SJSA1 (cell line): ENCODE data around the gene OR7G3. TPM values are rescaled to one million over a fixed set of nuclear protein-coding genes. Genes with fewer than 3 reads are reported as not detected.

ENCODE experiments used
- DNase-seq, 2 experiments: peaks; one replicate each; pipeline ENCODE4 v3.0.0-alpha.2; 2015 to 2020; ENCODE audit warnings: low spot score in 2 of 2, low read depth in 1 of 2
- H3K27ac ChIP-seq: fragments of 250-450 bp; sonication (Bioruptor Pico); 2 replicates; pipeline ENCODE4 v1.5.1; 2020; ENCODE audit warnings: mild to moderate bottlenecking, moderate library complexity
- H3K27me3 ChIP-seq: fragments of 250-450 bp; sonication (Bioruptor Pico); replicated peaks from 2 replicates; pipeline ENCODE4 v1.5.1; 2020; ENCODE audit warnings: mild to moderate bottlenecking, moderate library complexity
- H3K36me3 ChIP-seq: fragments of 250-450 bp; sonication (Bioruptor Pico); 2 replicates; pipeline ENCODE4 v1.5.1; 2020; ENCODE audit warnings: mild to moderate bottlenecking
- H3K4me1 ChIP-seq: fragments of 250-450 bp; sonication (Bioruptor Pico); replicated peaks from 2 replicates; pipeline ENCODE4 v1.6.1; 2021; ENCODE audit warnings: mild to moderate bottlenecking
- H3K4me3 ChIP-seq: fragments of 250-450 bp; sonication (Bioruptor Pico); 2 replicates; pipeline ENCODE4 v1.5.1; 2020; ENCODE audit warnings: mild to moderate bottlenecking
- H3K9me3 ChIP-seq: fragments of 250-450 bp; sonication (Bioruptor Pico); replicated peaks from 2 replicates; pipeline ENCODE4 v1.5.1; 2020; ENCODE audit warnings: mild to moderate bottlenecking
- total RNA-seq: library from RNA; depleted of rRNA; stranded (reverse); fragments of >200 nt; shearing (Covaris generic); gene quantifications from 2 replicates; pipeline ENCODE4 v1.2.3, GENCODE V29; 2014; rRNA removed

The OR7G3 gene
- not detected in 2 replicates for total RNA-seq

GRCh38 chr19:9126900-9127405, at the start of gene OR7G3:
Gene OR7G3 (minus strand): TSS chr19:9126950. CDS start chr19:9126950, 0 bp downstream.
- no peaks in the 10 kb centered on the region for H3K27me3 ChIP-seq
- no peaks in the 10 kb centered on the region for H3K36me3 ChIP-seq
- DNase-seq, result no peak
- H3K4me3 ChIP-seq, result no peak within 1 kb of the TSS
- H3K9me3 ChIP-seq, result no peaks in the 10 kb centered on the region
- no peaks in the 10 kb centered on the region for H3K4me1 ChIP-seq
- H3K27ac ChIP-seq, result no peak within 1 kb of the TSS

GRCh38 chr19:9175326-9175725, 48.6 kb upstream of the OR7G3 start:
- Histone ChIP-seq H3K4me1 (no peaks in the 10 kb centered on the region), H3K27me3 (no peaks in the 10 kb centered on the region), H3K36me3 (no peaks in the 10 kb centered on the region), H3K4me3 (no peak overlapping the region), H3K27ac (no peak overlapping the region), H3K9me3 (peaks cover 5% of the 10 kb centered on the region)
- no peak for DNase-seq

GRCh38 chr19:9171393-9171991, 44.7 kb upstream of the OR7G3 start:
- no peak overlapping the region for H3K27ac ChIP-seq
- no peaks in the 10 kb centered on the region for H3K4me1 ChIP-seq
- no peak overlapping the region for H3K4me3 ChIP-seq
- H3K27me3 ChIP-seq, result no peaks in the 10 kb centered on the region
- H3K36me3 ChIP-seq, result peaks cover 6% of the 10 kb centered on the region
- DNase-seq, result no peak
- H3K9me3 ChIP-seq, result peaks cover 8% of the 10 kb centered on the region

- Histone ChIP-seq H3K27ac (no peak overlapping the region), H3K4me3 (no peak overlapping the region)
- no peak for DNase-seq
Measured at GRCh38 chr19:9166846-9167245, 40.1 kb upstream of the OR7G3 start.

GRCh38 chr19:9165261-9165660, 38.5 kb upstream of the OR7G3 start:
- Histone ChIP-seq H3K9me3 (peaks cover 29% of the 10 kb centered on the region), H3K36me3 (peaks cover 64% of the 10 kb centered on the region), H3K4me3 (no peak overlapping the region), H3K4me1 (no peaks in the 10 kb centered on the region), H3K27me3 (no peaks in the 10 kb centered on the region), H3K27ac (no peak overlapping the region)
- no peak for DNase-seq

More at GRCh38 chr19:9166846-9167245, 40.1 kb upstream of the OR7G3 start:
- Histone ChIP-seq H3K36me3 (peaks cover 48% of the 10 kb centered on the region), H3K4me1 (no peaks in the 10 kb centered on the region), H3K9me3 (peaks cover 14% of the 10 kb centered on the region), H3K27me3 (no peaks in the 10 kb centered on the region)

- peaks cover 94% of the 10 kb centered on the region for H3K36me3 ChIP-seq
- no peaks in the 10 kb centered on the region for H3K4me1 ChIP-seq
- H3K4me3 ChIP-seq, result no peak overlapping the region
- no peak for DNase-seq
- H3K9me3 ChIP-seq, result peaks cover 45% of the 10 kb centered on the region
- no peaks in the 10 kb centered on the region for H3K27me3 ChIP-seq
- no peak overlapping the region for H3K27ac ChIP-seq
Measured at GRCh38 chr19:9161427-9161826, 34.7 kb upstream of the OR7G3 start.

GRCh38 chr19:9159891-9160290, 33.1 kb upstream of the OR7G3 start:
- Histone ChIP-seq H3K36me3 (peaks cover 93% of the 10 kb centered on the region), H3K27me3 (no peaks in the 10 kb centered on the region), H3K9me3 (peaks cover 47% of the 10 kb centered on the region)

GRCh38 chr19:9156304-9156703, 29.6 kb upstream of the OR7G3 start:
- H3K4me3 ChIP-seq, result no peak overlapping the region
- no peaks in the 10 kb centered on the region for H3K27me3 ChIP-seq
- DNase-seq, result no peak
- H3K9me3 ChIP-seq, result peaks cover 50% of the 10 kb centered on the region
- H3K4me1 ChIP-seq, result no peaks in the 10 kb centered on the region
- peaks cover 89% of the 10 kb centered on the region for H3K36me3 ChIP-seq
- H3K27ac ChIP-seq, result no peak overlapping the region

More at GRCh38 chr19:9159891-9160290, 33.1 kb upstream of the OR7G3 start:
- DNase-seq, result no peak
- H3K4me3 ChIP-seq, result no peak overlapping the region
- H3K27ac ChIP-seq, result no peak overlapping the region
- no peaks in the 10 kb centered on the region for H3K4me1 ChIP-seq

GRCh38 chr19:9155591-9155990, 28.8 kb upstream of the OR7G3 start:
- H3K36me3 ChIP-seq, result peaks cover 86% of the 10 kb centered on the region
- DNase-seq, result no peak
- no peak overlapping the region for H3K4me3 ChIP-seq

GRCh38 chr19:9151367-9151766, 24.6 kb upstream of the OR7G3 start:
- Histone ChIP-seq H3K9me3 (peaks cover 47% of the 10 kb centered on the region), H3K4me1 (no peaks in the 10 kb centered on the region), H3K27me3 (no peaks in the 10 kb centered on the region), H3K36me3 (peaks cover 77% of the 10 kb centered on the region), H3K4me3 (no peak overlapping the region), H3K27ac (no peak overlapping the region)
- no peak for DNase-seq

More at GRCh38 chr19:9155591-9155990, 28.8 kb upstream of the OR7G3 start:
- Histone ChIP-seq H3K4me1 (no peaks in the 10 kb centered on the region), H3K9me3 (peaks cover 45% of the 10 kb centered on the region), H3K27me3 (no peaks in the 10 kb centered on the region), H3K27ac (no peak overlapping the region)

GRCh38 chr19:9150650-9151049, 23.9 kb upstream of the OR7G3 start:
- Histone ChIP-seq H3K4me1 (no peaks in the 10 kb centered on the region), H3K36me3 (peaks cover 72% of the 10 kb centered on the region), H3K27me3 (no peaks in the 10 kb centered on the region), H3K9me3 (peaks cover 46% of the 10 kb centered on the region), H3K27ac (no peak overlapping the region), H3K4me3 (no peak overlapping the region)
- no peak for DNase-seq

- peaks cover 51% of the 10 kb centered on the region for H3K9me3 ChIP-seq
- peaks cover 75% of the 10 kb centered on the region for H3K36me3 ChIP-seq
- no peak overlapping the region for H3K4me3 ChIP-seq
- no peaks in the 10 kb centered on the region for H3K27me3 ChIP-seq
- no peak for DNase-seq
- H3K27ac ChIP-seq, result no peak overlapping the region
- H3K4me1 ChIP-seq, result no peaks in the 10 kb centered on the region
Measured at GRCh38 chr19:9149997-9150396, 23.2 kb upstream of the OR7G3 start.

- Histone ChIP-seq H3K9me3 (peaks cover 54% of the 10 kb centered on the region), H3K27me3 (no peaks in the 10 kb centered on the region), H3K4me3 (no peak overlapping the region), H3K4me1 (no peaks in the 10 kb centered on the region), H3K27ac (no peak overlapping the region), H3K36me3 (peaks cover 71% of the 10 kb centered on the region)
- no peak for DNase-seq
Measured at GRCh38 chr19:9148697-9149096, 21.9 kb upstream of the OR7G3 start.

GRCh38 chr19:9146882-9147281, 20.1 kb upstream of the OR7G3 start:
- Histone ChIP-seq H3K4me1 (no peaks in the 10 kb centered on the region), H3K4me3 (no peak overlapping the region), H3K36me3 (peaks cover 62% of the 10 kb centered on the region), H3K27me3 (no peaks in the 10 kb centered on the region), H3K27ac (no peak overlapping the region), H3K9me3 (peaks cover 41% of the 10 kb centered on the region)
- no peak for DNase-seq
